Neural cell (in vitro differentiated cells): ENCODE measurements around the gene ARHGEF25. TPM values are rescaled to one million over a fixed set of nuclear protein-coding genes. Genes with fewer than 3 reads are reported as not detected.

Source experiments
- H2AFZ ChIP-seq: fragments of 200-600, 300-800 bp; sonication (generic), shearing (Covaris generic); 2 replicates; pipeline ENCODE4 v1.6.0; 2014; ENCODE audit warnings: low read depth, mild to moderate bottlenecking, antibody characterized with exemption, low read length, moderate library complexity
- H3F3A ChIP-seq: fragments of 200-600 bp; shearing (Covaris generic); 2 replicates; pipeline ENCODE4 v1.6.1; 2016; ENCODE audit warnings: mild to moderate bottlenecking, moderate library complexity, mixed read lengths, antibody characterized with exemption, low read length; ENCODE audit not compliant: insufficient read depth, poor library complexity, severe bottlenecking
- H3K27ac ChIP-seq: fragments of 200-600, 300-800 bp; sonication (generic), shearing (Covaris generic); 2 replicates; pipeline ENCODE4 v1.5.1; 2014; ENCODE audit warnings: mild to moderate bottlenecking, low read length, moderate library complexity
- H3K27me3 ChIP-seq: fragments of 300-800, 200-600 bp; sonication (generic), shearing (Covaris generic); 2 replicates; pipeline ENCODE4 v1.6.0; 2014; ENCODE audit warnings: mild to moderate bottlenecking, low read depth, low read length, moderate library complexity; ENCODE audit not compliant: insufficient read depth
- H3K36me3 ChIP-seq: fragments of 300-800, 200-600 bp; sonication (generic), shearing (Covaris generic); 2 replicates; pipeline ENCODE4 v1.5.1; 2014; ENCODE audit warnings: mild to moderate bottlenecking, antibody characterized with exemption, low read length, moderate library complexity; ENCODE audit not compliant: insufficient read depth
- H3K4me2 ChIP-seq: fragments of 300-800, 200-600 bp; sonication (generic), shearing (Covaris generic); 2 replicates; pipeline ENCODE4 v1.6.0; 2014; ENCODE audit warnings: mild to moderate bottlenecking, low read length
- H3K4me3 ChIP-seq: fragments of 300-800, 200-600 bp; sonication (generic), shearing (Covaris generic); 2 replicates; pipeline ENCODE4 v1.5.1; 2014; ENCODE audit warnings: mild to moderate bottlenecking, low read length, moderate library complexity
- H3K79me2 ChIP-seq: fragments of 200-600 bp; shearing (Covaris generic); replicated peaks from 2 replicates; pipeline ENCODE4 v1.6.0; 2014; ENCODE audit warnings: mild to moderate bottlenecking, low read length, moderate library complexity; ENCODE audit not compliant: insufficient read depth
- H3K9ac ChIP-seq: fragments of 300-800, 200-600 bp; sonication (generic), shearing (Covaris generic); 2 replicates; pipeline ENCODE4 v1.6.1; 2016; ENCODE audit warnings: mild to moderate bottlenecking, low read length, mixed read lengths
- H3K9me2 ChIP-seq: fragments of 200-600 bp; shearing (Covaris generic); 2 replicates; pipeline ENCODE4 v1.6.1; 2016; ENCODE audit warnings: mild to moderate bottlenecking, low read length, mixed read lengths; ENCODE audit not compliant: insufficient read depth
- H3K9me3 ChIP-seq: fragments of 200-600, 300-800 bp; sonication (generic), shearing (Covaris generic); 2 replicates; pipeline ENCODE4 v1.6.1; 2016; ENCODE audit warnings: mild to moderate bottlenecking, mixed run types, low read length, moderate library complexity, mixed read lengths
- H4K20me1 ChIP-seq: fragments of 200-600 bp; shearing (Covaris generic); 2 replicates; pipeline ENCODE4 v1.6.1; 2016; ENCODE audit warnings: mild to moderate bottlenecking, mixed run types; ENCODE audit not compliant: insufficient read depth
- EP300 ChIP-seq: fragments of 450-650 bp; conservative IDR thresholded peaks from 2 replicates; pipeline ENCODE4 v1.6.1; 2014; ENCODE audit warnings: antibody characterized with exemption, mild to moderate bottlenecking, moderate library complexity; ENCODE audit not compliant: poor library complexity, severe bottlenecking
- EZH2 ChIP-seq: fragments of 200-600, 300-800 bp; shearing (Covaris generic), sonication (generic); IDR thresholded peaks from 2 replicates; pipeline ENCODE4 v1.6.1; 2014; ENCODE audit warnings: antibody characterized with exemption, low read length, borderline replicate concordance, mild to moderate bottlenecking; ENCODE audit not compliant: insufficient read depth, poor library complexity, severe bottlenecking
- MXI1 ChIP-seq: fragments of 450-650 bp; conservative IDR thresholded peaks from 2 replicates; pipeline ENCODE4 v1.6.1; 2014; ENCODE audit warnings: antibody characterized with exemption, mild to moderate bottlenecking; ENCODE audit not compliant: poor library complexity, severe bottlenecking
- POLR2AphosphoS5 ChIP-seq: IDR thresholded peaks from 2 replicates; pipeline ENCODE4 v1.6.1; 2012
- RAD21 ChIP-seq: fragments of 450-650 bp; conservative IDR thresholded peaks from 2 replicates; pipeline ENCODE4 v1.6.1; 2014; ENCODE audit warnings: antibody characterized with exemption, mild to moderate bottlenecking, moderate library complexity
- SMC3 ChIP-seq: fragments of 450-650 bp; conservative IDR thresholded peaks from 2 replicates; pipeline ENCODE4 v1.6.1; 2014; ENCODE audit warnings: antibody characterized with exemption, mild to moderate bottlenecking, moderate library complexity; ENCODE audit not compliant: poor library complexity
- TAF1 ChIP-seq: IDR thresholded peaks from 2 replicates; pipeline ENCODE4 v1.6.1; 2012; ENCODE audit warnings: low read depth
- polyA plus RNA-seq: library from polyadenylated mRNA; depleted of rRNA; stranded (reverse); fragments of >200 nt; gene quantifications from 2 replicates; pipeline ENCODE4 v1.2.3, GENCODE V29; 2014
- TF ChIP-seq, protein P1 (sequence below): fragments of 450-650 bp; IDR thresholded peaks from 2 replicates; pipeline ENCODE4 v1.5.1; 2014; ENCODE audit warnings: antibody characterized with exemption, mild to moderate bottlenecking, moderate library complexity; ENCODE audit not compliant: poor library complexity, severe bottlenecking
- TF ChIP-seq, protein P2 (sequence below): IDR thresholded peaks from 2 replicates; pipeline ENCODE4 v1.6.1; 2012; ENCODE audit warnings: borderline replicate concordance

Gene ARHGEF25
- polyA plus RNA-seq, 1 donor from 2014 or later: 12.9 TPM

DNA sequence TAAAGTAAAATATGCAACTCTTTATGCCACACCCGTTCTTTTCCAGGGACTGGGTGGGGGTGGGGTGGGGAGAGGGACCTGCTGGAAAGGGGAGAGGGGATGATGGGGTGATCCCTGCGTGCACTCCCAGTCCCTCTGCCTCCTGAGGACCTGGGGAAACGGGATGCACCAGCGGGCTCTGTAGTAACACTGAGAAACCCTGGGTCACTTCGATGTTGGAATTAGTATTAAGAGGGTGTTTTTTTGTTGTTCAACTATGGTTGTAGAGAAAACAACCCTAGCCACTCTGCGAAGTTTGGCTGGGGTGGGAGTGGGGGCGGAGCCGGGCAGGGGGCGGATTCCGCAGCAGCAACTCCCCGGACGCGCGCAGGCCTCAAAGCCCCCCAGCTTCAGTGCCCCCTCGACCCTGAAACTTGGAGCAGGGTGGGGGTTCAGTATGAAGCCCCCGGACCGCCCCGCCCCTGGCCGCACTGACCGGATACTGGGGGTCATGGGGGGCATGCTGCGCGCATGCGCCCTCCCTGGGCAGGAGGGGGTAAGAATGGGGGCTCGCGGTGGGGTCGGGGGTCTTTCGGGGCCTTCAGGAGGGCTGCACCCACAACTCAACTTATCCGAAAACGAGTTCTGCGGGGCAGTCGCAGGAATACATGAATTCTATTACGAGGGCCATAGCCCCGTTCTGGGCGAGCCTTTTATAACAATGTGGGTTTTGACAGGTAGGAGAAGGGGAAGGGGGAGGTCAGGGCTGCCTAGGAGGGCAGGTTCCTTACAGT, 1.3 kb upstream of the ARHGEF25 start:
- no peaks in the 10 kb centered on the region for H3K9me2 ChIP-seq
- no peak overlapping the region for H2AFZ ChIP-seq
- no peak overlapping the region for H3K4me3 ChIP-seq
- H3F3A ChIP-seq: no peaks in the 10 kb centered on the region
- H3K36me3 ChIP-seq: no peaks in the 10 kb centered on the region
- no peak overlapping the region for H3K9ac ChIP-seq
- H3K4me2 ChIP-seq: no peak overlapping the region
- no peak overlapping the region for H3K27ac ChIP-seq
- no peaks in the 10 kb centered on the region for H4K20me1 ChIP-seq
- H3K79me2 ChIP-seq: peaks cover 14% of the 10 kb centered on the region
- TF ChIP-seq EZH2: no peak
- TF ChIP-seq TAF1: no peak
- no peak for TF ChIP-seq SMC3
- TF ChIP-seq, protein P1, sequence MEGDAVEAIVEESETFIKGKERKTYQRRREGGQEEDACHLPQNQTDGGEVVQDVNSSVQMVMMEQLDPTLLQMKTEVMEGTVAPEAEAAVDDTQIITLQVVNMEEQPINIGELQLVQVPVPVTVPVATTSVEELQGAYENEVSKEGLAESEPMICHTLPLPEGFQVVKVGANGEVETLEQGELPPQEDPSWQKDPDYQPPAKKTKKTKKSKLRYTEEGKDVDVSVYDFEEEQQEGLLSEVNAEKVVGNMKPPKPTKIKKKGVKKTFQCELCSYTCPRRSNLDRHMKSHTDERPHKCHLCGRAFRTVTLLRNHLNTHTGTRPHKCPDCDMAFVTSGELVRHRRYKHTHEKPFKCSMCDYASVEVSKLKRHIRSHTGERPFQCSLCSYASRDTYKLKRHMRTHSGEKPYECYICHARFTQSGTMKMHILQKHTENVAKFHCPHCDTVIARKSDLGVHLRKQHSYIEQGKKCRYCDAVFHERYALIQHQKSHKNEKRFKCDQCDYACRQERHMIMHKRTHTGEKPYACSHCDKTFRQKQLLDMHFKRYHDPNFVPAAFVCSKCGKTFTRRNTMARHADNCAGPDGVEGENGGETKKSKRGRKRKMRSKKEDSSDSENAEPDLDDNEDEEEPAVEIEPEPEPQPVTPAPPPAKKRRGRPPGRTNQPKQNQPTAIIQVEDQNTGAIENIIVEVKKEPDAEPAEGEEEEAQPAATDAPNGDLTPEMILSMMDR: no peak
- TF ChIP-seq MXI1: no peak
- H3K27me3 ChIP-seq: peaks cover 13% of the 10 kb centered on the region
- H3K9me3 ChIP-seq: no peaks in the 10 kb centered on the region

DNA sequence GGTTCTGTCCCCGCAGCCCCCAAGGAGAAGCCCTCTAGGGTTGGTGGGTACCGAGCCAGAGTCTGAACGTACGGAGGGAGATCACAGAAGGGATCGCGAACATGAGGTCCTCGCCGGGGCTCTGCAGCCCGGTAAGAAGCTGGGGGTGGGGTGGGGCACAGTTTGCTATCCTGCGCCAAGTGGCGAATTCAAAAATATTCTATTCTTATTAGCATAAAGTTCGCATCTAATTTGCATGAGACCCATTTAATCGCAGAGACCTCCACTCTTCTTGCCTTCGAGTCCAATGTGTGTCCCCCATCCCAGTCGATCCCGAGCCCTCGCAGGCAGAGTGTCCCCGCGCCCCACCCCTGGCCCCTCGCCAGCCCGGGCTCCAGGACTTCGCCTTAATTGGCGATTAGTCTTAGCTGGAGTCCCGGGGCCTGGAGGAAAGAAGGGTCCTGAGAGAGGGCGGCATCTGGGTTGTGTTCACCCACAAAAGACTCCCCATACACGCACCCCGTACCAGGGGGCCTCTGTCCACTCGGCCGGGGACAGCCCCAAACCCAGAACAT, 604 bp upstream of the ARHGEF25 start:
- Histone ChIP-seq H2AFZ (peak overlapping the region; percentile 37), H3K36me3 (no peaks in the 10 kb centered on the region), H3K9me3 (no peaks in the 10 kb centered on the region), H3K9me2 (no peaks in the 10 kb centered on the region), H4K20me1 (no peaks in the 10 kb centered on the region), H3F3A (no peaks in the 10 kb centered on the region), H3K79me2 (peaks cover 8% of the 10 kb centered on the region), H3K27me3 (peaks cover 13% of the 10 kb centered on the region), H3K4me2 (no peak overlapping the region), H3K9ac (peak overlapping the region; percentile 66), H3K27ac (no peak overlapping the region), H3K4me3 (peak overlapping the region; percentile 69)
- TF ChIP-seq EP300: no peak
- TF ChIP-seq, protein P1: no peak
- no peak for TF ChIP-seq MXI1
- TF ChIP-seq RAD21: no peak
- TF ChIP-seq TAF1: no peak
- no peak for TF ChIP-seq POLR2AphosphoS5
- TF ChIP-seq, protein P2, sequence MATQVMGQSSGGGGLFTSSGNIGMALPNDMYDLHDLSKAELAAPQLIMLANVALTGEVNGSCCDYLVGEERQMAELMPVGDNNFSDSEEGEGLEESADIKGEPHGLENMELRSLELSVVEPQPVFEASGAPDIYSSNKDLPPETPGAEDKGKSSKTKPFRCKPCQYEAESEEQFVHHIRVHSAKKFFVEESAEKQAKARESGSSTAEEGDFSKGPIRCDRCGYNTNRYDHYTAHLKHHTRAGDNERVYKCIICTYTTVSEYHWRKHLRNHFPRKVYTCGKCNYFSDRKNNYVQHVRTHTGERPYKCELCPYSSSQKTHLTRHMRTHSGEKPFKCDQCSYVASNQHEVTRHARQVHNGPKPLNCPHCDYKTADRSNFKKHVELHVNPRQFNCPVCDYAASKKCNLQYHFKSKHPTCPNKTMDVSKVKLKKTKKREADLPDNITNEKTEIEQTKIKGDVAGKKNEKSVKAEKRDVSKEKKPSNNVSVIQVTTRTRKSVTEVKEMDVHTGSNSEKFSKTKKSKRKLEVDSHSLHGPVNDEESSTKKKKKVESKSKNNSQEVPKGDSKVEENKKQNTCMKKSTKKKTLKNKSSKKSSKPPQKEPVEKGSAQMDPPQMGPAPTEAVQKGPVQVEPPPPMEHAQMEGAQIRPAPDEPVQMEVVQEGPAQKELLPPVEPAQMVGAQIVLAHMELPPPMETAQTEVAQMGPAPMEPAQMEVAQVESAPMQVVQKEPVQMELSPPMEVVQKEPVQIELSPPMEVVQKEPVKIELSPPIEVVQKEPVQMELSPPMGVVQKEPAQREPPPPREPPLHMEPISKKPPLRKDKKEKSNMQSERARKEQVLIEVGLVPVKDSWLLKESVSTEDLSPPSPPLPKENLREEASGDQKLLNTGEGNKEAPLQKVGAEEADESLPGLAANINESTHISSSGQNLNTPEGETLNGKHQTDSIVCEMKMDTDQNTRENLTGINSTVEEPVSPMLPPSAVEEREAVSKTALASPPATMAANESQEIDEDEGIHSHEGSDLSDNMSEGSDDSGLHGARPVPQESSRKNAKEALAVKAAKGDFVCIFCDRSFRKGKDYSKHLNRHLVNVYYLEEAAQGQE: no peak
- no peak for TF ChIP-seq SMC3
- no peak for TF ChIP-seq EZH2
